Heart right ventricle (tissue), 16 donors: ENCODE results near the gene HES5. TPM values are rescaled to one million over a fixed set of nuclear protein-coding genes. Genes with fewer than 3 reads are reported as not detected.
A peak's percentile ranks its signal among the peaks of the same experiment; 100 is the strongest.

Source experiments
- ATAC-seq, 8 donors: fragments of 200-7000 bp; cut with Tn5 transposase; one replicate each; pipeline ENCODE4 v1.9.1; 2020; ENCODE audit warnings: mild to moderate bottlenecking in 8 of 8, moderate library complexity in 8 of 8, moderate number of reproducible peaks in 1 of 8
- DNase-seq, 2 donors: peaks; one replicate each; pipeline ENCODE4 v3.0.0-alpha.2; 2020
- H3K27ac ChIP-seq, 10 donors: fragments of 200-600 bp; sonication (generic) in 2 of 10; one replicate each; pipeline versions ENCODE4 v1.5.0 to v1.8.0; 2020 to 2022; ENCODE audit warnings: mild to moderate bottlenecking in 3 of 10
- H3K27me3 ChIP-seq, 7 donors: fragments of 200-600 bp; one replicate each; pipeline ENCODE4 v1.8.0; 2021 to 2022; ENCODE audit warnings: mild to moderate bottlenecking in 2 of 7
- H3K36me3 ChIP-seq, 9 donors: fragments of 200-600 bp; sonication (generic) in 1 of 9; one replicate each; pipeline versions ENCODE4 v1.5.0 to v1.8.0; 2020 to 2022; ENCODE audit warnings: mild to moderate bottlenecking in 2 of 9
- H3K4me1 ChIP-seq, 9 donors: fragments of 200-600 bp; sonication (generic) in 1 of 9; one replicate each; pipeline versions ENCODE4 v1.5.0 to v1.8.0; 2020 to 2022; ENCODE audit warnings: mild to moderate bottlenecking in 4 of 9
- H3K4me3 ChIP-seq, 10 donors: fragments of 200-600 bp; sonication (generic) in 2 of 10; one replicate each; pipeline versions ENCODE4 v1.5.0 to v1.8.0; 2020 to 2022; ENCODE audit warnings: mild to moderate bottlenecking in 7 of 10, moderate library complexity in 2 of 10
- H3K9me3 ChIP-seq, 11 donors: fragments of 200-600 bp in 10 of 11; sonication (generic) in 2 of 11; one replicate each; pipeline versions ENCODE4 v1.5.0 to v1.8.0; 2013 to 2022; ENCODE audit warnings: mild to moderate bottlenecking in 2 of 11, control low read depth in 1 of 11, moderate library complexity in 1 of 11
- CTCF ChIP-seq, 9 donors: fragments of 200-600 bp; sonication (generic) in 2 of 9; IDR thresholded peaks; one replicate each; pipeline versions ENCODE4 v1.5.0 to v1.8.0; 2021 to 2022; ENCODE audit warnings: antibody characterized with exemption in 9 of 9, mild to moderate bottlenecking in 5 of 9, moderate library complexity in 1 of 9
- WGBS, 2 donors: extraction: QIAGEN DNeasy Blood & Tissue Kit; methylation state at CpG; one replicate each; pipeline ENCODE4 v1.1.7; 2013; ENCODE audit warnings: inconsistent platforms in 1 of 2; 5-methylcytosine and 5-hydroxymethylcytosine counted together
- intact Hi-C, 10 donors: fragments of 100-400 bp; cut with DNase I; formaldehyde crosslinking; loops; one replicate each; pipeline versions ENCODE4 v1.11.1 to v1.14.2; 2022
- polyA plus RNA-seq, 2 donors: library from polyadenylated mRNA; stranded (reverse); fragments of 200-250 nt; gene quantifications; one replicate each; pipeline ENCODE4 v1.2.3, GENCODE V29; 2013
- total RNA-seq, 10 donors: library from RNA; stranded (reverse); fragmentation: NEBNext Ultra II Directional in 3 of 10; extraction: Animal tissue kit (Norgen Biotek cat#: 25700) in 3 of 10; gene quantifications; one replicate each; pipeline versions ENCODE4 v1.2.1 to v1.2.4, GENCODE V29; 2021 to 2023
- donor health status: Arrhythmogenic right ventricular cardiomyopathy.
- donor health status: ischemic (EF 13 %, LVEDD 7.1; RV severe dilation, severe dysfunction).
- donor health status: healthy with polysubstance abuse.
- donor health status: DM: no; HTN: yes; CAD: no.
- donor health status: DM: no; HTN: no; CAD: no.
- donor health status: ischemic (EF 25% LVEDD 6.9; RV normal size, moderate dysfunction).
- donor health status: ischemic (EF 25% LVEDD 5.7; RV mildly dilated, moderate dysfunction).
- donor health status: healthy.
- donor health status: DM: yes; HTN: yes; CAD: no.
- donor health status: Ischemic cardiomyopathy.
- donor health status: ischemic (EF 35%, LVEDD 5.7; RV mildly dilated, moderate dysfunction).
- donor health status: nonischemic (EF 11% LVEDD 7.7; RV severe dilation, severe dysfunction).
- donor health status: DM: yes; HTN: yes; CAD: no.
- donor health status: PGD.
- donor health status: ischemic (EF 29% LVEDD 5.4; RV normal size, mild dysfunction).
- donor health status: nonischemic (EF 23%, LVEDD 6.1; RV moderate dilation, normal function).

The HES5 gene
- total and polyA plus RNA-seq, 12 donors = 0.51 to 3.1 (median 1.2) TPM; not detected in 1

DNA sequence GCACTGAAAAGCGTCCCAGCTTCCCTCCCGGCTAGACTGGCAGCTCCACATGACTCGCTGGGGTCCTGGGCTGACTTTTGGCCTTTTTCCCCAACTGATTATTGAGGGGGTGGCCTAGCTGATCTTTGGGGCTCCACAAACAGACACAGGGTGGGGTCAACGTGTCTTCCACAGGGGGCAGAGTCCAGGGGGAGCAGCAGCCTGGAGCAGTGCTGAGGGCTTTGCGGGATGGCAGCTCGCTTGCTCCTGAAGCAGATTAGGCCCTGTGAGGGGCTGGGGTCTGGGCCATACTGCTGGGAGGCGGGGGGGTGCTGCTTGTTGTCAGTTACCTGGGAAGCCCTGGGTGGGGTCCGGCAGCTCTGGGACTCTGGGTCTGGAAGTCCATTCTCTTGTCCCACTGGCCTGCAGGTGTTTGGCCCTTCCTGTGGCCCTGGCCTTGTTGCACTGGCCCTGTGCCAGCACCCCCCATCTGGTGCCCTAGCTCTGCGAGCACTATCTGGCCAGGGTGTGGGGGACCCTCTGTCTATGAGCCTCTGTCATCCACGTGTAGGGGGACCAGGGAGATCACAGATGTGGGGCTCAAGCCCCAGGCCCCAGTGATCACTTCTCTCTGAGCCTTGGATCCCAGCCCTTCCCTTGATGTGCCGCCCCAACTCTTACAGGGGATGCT, 12.3 kb upstream of the HES5 start:
- WGBS, 2 donors = 82 to 85% methylated on average over 11 of the region's 11 CpGs
- no peak for TF ChIP-seq CTCF (IDR thresholded peaks at IDR 0.05)
- Histone ChIP-seq H3K36me3 (no peaks in the 10 kb centered on the region), H3K4me3 (no peak overlapping the region), H3K27ac (no peak overlapping the region), H3K4me1 (peaks cover 36 to 67% (median 52%) of the 10 kb centered on the region in 9 donors), H3K27me3 (peaks cover 0 to 42% (median 23%) of the 10 kb centered on the region in 7 donors), H3K9me3 (no peaks in the 10 kb centered on the region)
- intact Hi-C loops = loop anchor here in 5 of 10 donors (5.0 to 10.0 kb wide), 4 partner anchors 78 to 348 kb away; partner anchors contain the start of gene FAAP20 (in 3 of the 5)
- ATAC-seq (no peak), DNase-seq (no peak)

DNA sequence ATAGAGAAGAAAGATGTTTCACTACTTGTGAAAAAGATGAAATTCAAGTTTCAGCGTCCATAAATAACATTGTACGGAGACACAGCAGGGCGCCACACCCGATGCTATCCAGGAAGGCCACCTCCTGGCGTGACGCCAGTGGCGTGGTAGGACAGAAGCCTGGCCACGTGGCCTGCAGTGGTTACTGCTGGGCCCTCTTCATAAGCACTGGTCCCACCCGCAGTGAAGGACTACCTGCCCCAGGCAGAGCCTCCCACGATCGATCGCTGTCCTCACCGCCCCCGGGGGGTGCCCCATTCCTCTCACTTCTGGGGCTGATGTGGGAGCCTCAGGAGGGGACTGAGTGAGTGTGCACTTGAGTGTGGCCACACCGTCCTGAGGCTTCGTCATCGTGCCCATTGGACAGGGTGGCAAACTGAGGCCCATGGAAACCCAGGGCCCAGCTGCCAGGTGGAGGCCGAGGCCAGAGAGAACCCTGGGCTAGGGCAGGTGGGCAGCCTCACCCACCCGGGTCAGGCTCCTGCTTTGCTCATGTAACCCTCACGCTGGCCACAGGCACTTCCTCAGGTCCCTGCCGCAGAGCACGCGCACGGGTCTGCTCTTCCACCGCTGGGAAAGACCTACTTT, 11.7 kb upstream of the HES5 start:
- peak overlapping the region in 1 of 10 donors; percentile 7 for H3K27ac ChIP-seq
- peaks cover 0 to 45% (median 25%) of the 10 kb centered on the region in 7 donors for H3K27me3 ChIP-seq
- intact Hi-C loops = loop anchor here in 5 of 10 donors (5.0 to 10.0 kb wide), 4 partner anchors 77 to 347 kb away; partner anchors contain the start of gene FAAP20 (in 3 of the 5)
- WGBS, 2 donors = 69 to 78% methylated on average over 25 of the region's 25 CpGs
- no peak for TF ChIP-seq CTCF (IDR thresholded peaks at IDR 0.05)
- H3K4me3 ChIP-seq = no peak overlapping the region
- no peak for ATAC-seq
- no peaks in the 10 kb centered on the region for H3K9me3 ChIP-seq
- peaks cover 30 to 61% (median 45%) of the 10 kb centered on the region in 9 donors for H3K4me1 ChIP-seq
- no peaks in the 10 kb centered on the region for H3K36me3 ChIP-seq
- DNase-seq = peak in 1 of 2 donors; percentile 71

DNA sequence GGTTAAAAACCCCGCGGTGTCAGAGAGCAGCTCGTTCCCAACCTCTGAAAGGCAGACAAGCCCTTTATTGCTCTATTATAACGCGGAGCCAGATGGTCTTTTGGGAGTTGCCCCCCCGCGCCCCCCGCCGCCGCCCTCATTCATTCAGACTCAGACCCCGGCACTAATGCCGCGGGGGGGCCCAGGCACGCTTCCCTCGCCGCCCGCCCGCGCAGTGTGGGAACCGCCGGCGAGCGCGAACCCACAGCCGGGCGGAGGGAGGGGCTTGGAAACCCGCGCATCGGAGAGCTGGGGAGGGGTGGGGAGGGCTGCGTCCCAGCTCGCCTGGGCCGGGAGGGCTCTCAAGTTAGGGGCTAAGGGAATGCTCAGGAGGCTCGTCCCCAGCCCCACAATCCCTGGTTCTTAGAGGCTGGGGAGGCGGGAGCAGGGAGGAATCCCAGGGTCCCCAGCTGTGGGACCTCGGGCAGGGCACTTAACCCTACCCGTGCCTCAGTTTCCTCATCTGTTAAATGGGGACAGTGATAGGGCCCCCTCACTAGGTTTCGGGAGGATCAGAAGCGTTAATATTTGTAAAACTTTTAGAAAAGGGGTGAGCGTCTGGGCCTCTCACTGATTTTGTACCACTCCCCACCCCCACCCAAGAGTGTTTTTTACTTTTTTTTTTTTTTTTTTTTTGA, 10.9 kb upstream of the HES5 start:
- intact Hi-C loops = loop anchor here in 5 of 10 donors (5.0 to 10.0 kb wide), 4 partner anchors 76 to 346 kb away; partner anchors contain the start of gene FAAP20 (in 3 of the 5)

More for the DNA sequence above, 10.9 kb upstream of the HES5 start:
- H3K4me1 ChIP-seq = peaks cover 24 to 53% (median 40%) of the 10 kb centered on the region in 9 donors
- TF ChIP-seq CTCF (IDR thresholded peaks at IDR 0.05) = no peak
- peak overlapping the region in 1 of 10 donors; percentile 1 for H3K4me3 ChIP-seq
- no peaks in the 10 kb centered on the region for H3K36me3 ChIP-seq
- H3K9me3 ChIP-seq = no peaks in the 10 kb centered on the region
- ATAC-seq (no peak), DNase-seq (no peak)
- peaks cover 0 to 51% (median 26%) of the 10 kb centered on the region in 7 donors for H3K27me3 ChIP-seq
- peak overlapping the region in 2 of 10 donors; percentile 7 to 39 for H3K27ac ChIP-seq
- WGBS, 2 donors = 12 to 14% methylated on average over 39 of the region's 39 CpGs
